ENCODE data around the gene ABHD2.

The ABHD2 gene

GRCh38 chr15:89171136-89172072 lies 83.1 kb downstream of the ABHD2 start:
- DNase-seq, result no peak

- DNase-seq, result no peak
Measured at GRCh38 chr15:89172921-89173320, 84.7 kb downstream of the ABHD2 start.

GRCh38 chr15:89174476-89174875 lies 86.2 kb downstream of the ABHD2 start:
- DNase-seq, result no peak

GRCh38 chr15:89175617-89176191 lies 87.4 kb downstream of the ABHD2 start:
- no peak for DNase-seq

- no peak for DNase-seq
Measured at GRCh38 chr15:89177116-89177515, 88.9 kb downstream of the ABHD2 start.

GRCh38 chr15:89177633-89178306 lies 89.5 kb downstream of the ABHD2 start:
- DNase-seq, result peak; percentile 50

GRCh38 chr15:89178307-89178977 lies 90.2 kb downstream of the ABHD2 start:
- DNase-seq, result no peak

- DNase-seq, result no peak
Measured at GRCh38 chr15:89179966-89180875, 92.0 kb downstream of the ABHD2 start.

GRCh38 chr15:89184357-89184756 lies 96.1 kb downstream of the ABHD2 start:
- DNase-seq, result no peak

- DNase-seq, result no peak
Measured at GRCh38 chr15:89184886-89185526, 96.8 kb downstream of the ABHD2 start.

- no peak for DNase-seq
Measured at GRCh38 chr15:89186803-89187202, 98.5 kb downstream of the ABHD2 start.

GRCh38 chr15:89187301-89187985 lies 99.2 kb downstream of the ABHD2 start:
- no peak for DNase-seq

GRCh38 chr15:89187986-89188514 lies 99.8 kb downstream of the ABHD2 start:
- DNase-seq, result no peak

- no peak for DNase-seq
Measured at GRCh38 chr15:89192136-89192535, 103.9 kb downstream of the ABHD2 start.

- DNase-seq, result no peak
Measured at GRCh38 chr15:89192766-89193165, 104.5 kb downstream of the ABHD2 start.

GRCh38 chr15:89194608-89195007 lies 106.4 kb downstream of the ABHD2 start:
- no peak for DNase-seq

- no peak for DNase-seq
Measured at GRCh38 chr15:89195836-89196235, 107.6 kb downstream of the ABHD2 start.

GRCh38 chr15:89196241-89196640 lies 108.0 kb downstream of the ABHD2 start:
- no peak for DNase-seq

GRCh38 chr15:89196994-89197393 lies 108.7 kb downstream of the ABHD2 start:
- DNase-seq, result no peak

GRCh38 chr15:89197503-89197971 lies 109.3 kb downstream of the ABHD2 start:
- no peak for DNase-seq

- DNase-seq, result no peak
Measured at GRCh38 chr15:89198196-89198595, 109.9 kb downstream of the ABHD2 start.
